Keratinocyte (primary cell): ENCODE measurements around the gene CEP85L. TPM values are rescaled to one million over a fixed set of nuclear protein-coding genes. Genes with fewer than 3 reads are reported as not detected.

Source experiments
- DNase-seq: peaks from one replicate; pipeline ENCODE4 v3.0.0-alpha.2; 2011; ENCODE audit warnings: low read depth, missing footprints, low spot score
- FAIRE-seq: peaks from 2 replicates; lab custom pipeline; 2011; peaks lifted over from hg19 to GRCh38; lab: Jason Lieb, UNC
- H2AFZ ChIP-seq: 2 replicates; pipeline ENCODE4 v1.6.0; 2012; ENCODE audit warnings: low read length, control low read depth, inconsistent platforms; ENCODE audit not compliant: control insufficient read depth
- H3K27ac ChIP-seq: 2 replicates; pipeline ENCODE4 v1.5.1; 2011; ENCODE audit warnings: low read length; ENCODE audit not compliant: control insufficient read depth, insufficient read depth
- H3K27me3 ChIP-seq: 3 replicates; pipeline ENCODE4 v1.6.0; 2011; ENCODE audit warnings: low read length; ENCODE audit not compliant: control insufficient read depth, insufficient read depth; ENCODE audit errors: extremely low read depth
- H3K36me3 ChIP-seq, 2 experiments: 2 replicates in 1 of 2; 3 replicates in 1 of 2; pipeline ENCODE4 v1.5.1; 2011; ENCODE audit warnings: low read length in 2 of 2, mild to moderate bottlenecking in 1 of 2; ENCODE audit not compliant: control insufficient read depth in 2 of 2, insufficient read depth in 2 of 2; ENCODE audit errors: extremely low read depth in 1 of 2
- H3K4me1 ChIP-seq: 3 replicates; pipeline ENCODE4 v1.5.1; 2011; ENCODE audit warnings: low read length; ENCODE audit not compliant: control insufficient read depth, insufficient read depth; ENCODE audit errors: extremely low read depth
- H3K4me2 ChIP-seq: 3 replicates; pipeline ENCODE4 v1.6.0; 2011; ENCODE audit warnings: low read depth, low read length; ENCODE audit not compliant: control insufficient read depth, insufficient read depth; ENCODE audit errors: extremely low read depth
- H3K4me3 ChIP-seq, 3 experiments: fragments of 200-600 bp in 1 of 3; sonication (generic) in 1 of 3; 2 replicates in 2 of 3; 3 replicates in 1 of 3; pipeline ENCODE4 v1.5.1; 2011 to 2016; ENCODE audit warnings: low read length in 3 of 3, mild to moderate bottlenecking in 3 of 3, control low read depth in 2 of 3, inconsistent platforms in 1 of 3, low read depth in 1 of 3, mixed read lengths in 1 of 3, mixed run types in 1 of 3, moderate library complexity in 1 of 3; ENCODE audit not compliant: control insufficient read depth in 2 of 3, insufficient read depth in 2 of 3; ENCODE audit errors: extremely low read depth in 1 of 3
- H3K79me2 ChIP-seq: 2 replicates; pipeline ENCODE4 v1.6.0; 2012; ENCODE audit warnings: low read length; ENCODE audit not compliant: control insufficient read depth, insufficient read depth
- H3K9ac ChIP-seq: 3 replicates; pipeline ENCODE4 v1.6.0; 2011; ENCODE audit warnings: low read length; ENCODE audit not compliant: control insufficient read depth, insufficient read depth; ENCODE audit errors: extremely low read depth
- H3K9me1 ChIP-seq: 3 replicates; pipeline ENCODE4 v1.6.0; 2011; ENCODE audit warnings: low read length; ENCODE audit not compliant: control insufficient read depth, insufficient read depth; ENCODE audit errors: extremely low read depth
- H3K9me3 ChIP-seq: 2 replicates; pipeline ENCODE4 v1.5.1; 2012; ENCODE audit warnings: low read depth, low read length; ENCODE audit not compliant: control insufficient read depth
- H4K20me1 ChIP-seq: 3 replicates; pipeline ENCODE4 v1.6.0; 2011; ENCODE audit warnings: low read length; ENCODE audit not compliant: control insufficient read depth, insufficient read depth; ENCODE audit errors: extremely low read depth
- CTCF ChIP-seq, 3 experiments: IDR thresholded peaks in 1 of 3; conservative IDR thresholded peaks in 1 of 3; optimal IDR thresholded peaks in 1 of 3; 2 replicates in 2 of 3; 3 replicates in 1 of 3; pipeline versions ENCODE3 to v1.5.1; 2011; ENCODE audit warnings: low read length in 3 of 3, mild to moderate bottlenecking in 3 of 3, moderate library complexity in 2 of 3, control low read depth in 1 of 3, inconsistent platforms in 1 of 3; ENCODE audit not compliant: insufficient read depth in 2 of 3; ENCODE audit errors: extremely low read depth in 1 of 3
- EZH2 ChIP-seq: IDR thresholded peaks from one replicate; pipeline ENCODE4 v1.6.1; 2012; ENCODE audit warnings: inconsistent platforms, mild to moderate bottlenecking, low read length, moderate library complexity
- dilution Hi-C: fragments of 300-500 bp; cut with MboI; formaldehyde crosslinking; loops from one replicate; pipeline ENCODE4 v1.7.0; 2020; ENCODE audit warnings: low sequenced_read_pairs; ENCODE audit not compliant: extremely low pct_ligation_motif_present
- polyA plus RNA-seq, 5 experiments: library from polyadenylated mRNA; depleted of rRNA in 3 of 5; stranded (reverse) in 3 of 5; stranded (forward) in 1 of 5; unstranded in 1 of 5; fragments of >200 nt; gene quantifications; 1 replicate in 1 of 5; 2 replicates in 3 of 5; 3 replicates in 1 of 5; pipeline versions ENCODE4 v1.2.1 to v1.2.3, GENCODE V29; 2011 to 2012; ENCODE audit warnings: missing spikeins in 2 of 5, low read depth in 1 of 5, low replicate concordance in 1 of 5

Gene CEP85L
- polyA plus RNA-seq, 1 donor (not counting 4 experiments of a cell fraction or from before 2014, with no cell fraction given): 3.5 TPM

GRCh38 chr6:118602300-118602699 is 49.1 kb downstream of the CEP85L start:
- Histone ChIP-seq H3K4me1 (no peaks in the 10 kb centered on the region), H3K4me3 (no peak overlapping the region), H2AFZ (no peak overlapping the region), H3K9ac (no peak overlapping the region), H3K4me2 (no peak overlapping the region), H3K9me3 (no peaks in the 10 kb centered on the region), H3K79me2 (no peaks in the 10 kb centered on the region), H3K27ac (no peak overlapping the region), H4K20me1 (no peaks in the 10 kb centered on the region), H3K27me3 (no peaks in the 10 kb centered on the region), H3K9me1 (no peaks in the 10 kb centered on the region), H3K36me3 (no peaks in the 10 kb centered on the region)
- dilution Hi-C loops: no loop called here
- DNase-seq: no peak
- TF ChIP-seq EZH2 (no peak), CTCF (optimal IDR thresholded peaks at IDR 0.05 in 1 of 3, IDR thresholded peaks at IDR 0.05 in 1 of 3, conservative IDR thresholded peaks at IDR 0.05 in 1 of 3; ENCODE audit: extremely low read depth in 1 of 3, insufficient read depth in 2 of 3, low read length in 3 of 3) (no peak)
- FAIRE-seq: no peak

- H3K27ac ChIP-seq: no peak overlapping the region
- H4K20me1 ChIP-seq: no peaks in the 10 kb centered on the region
- H3K9me1 ChIP-seq: no peaks in the 10 kb centered on the region
- TF ChIP-seq CTCF (optimal IDR thresholded peaks at IDR 0.05 in 1 of 3, IDR thresholded peaks at IDR 0.05 in 1 of 3, conservative IDR thresholded peaks at IDR 0.05 in 1 of 3; ENCODE audit: extremely low read depth in 1 of 3, insufficient read depth in 2 of 3, low read length in 3 of 3) (no peak), EZH2 (no peak)
- H3K9ac ChIP-seq: no peak overlapping the region
- no peaks in the 10 kb centered on the region for H3K27me3 ChIP-seq
- no peaks in the 10 kb centered on the region for H3K36me3 ChIP-seq
- no peak overlapping the region for H3K4me2 ChIP-seq
- FAIRE-seq (no peak), DNase-seq (no peak)
- no peaks in the 10 kb centered on the region for H3K9me3 ChIP-seq
- no peaks in the 10 kb centered on the region for H3K4me1 ChIP-seq
- no peak overlapping the region for H2AFZ ChIP-seq
- H3K4me3 ChIP-seq: no peak overlapping the region
- dilution Hi-C loops: no loop called here
- H3K79me2 ChIP-seq: peaks cover 5% of the 10 kb centered on the region
Observed at GRCh38 chr6:118598324-118598723, 53.1 kb downstream of the CEP85L start.
